Bronchial epithelial cell (primary cell): Measurements from ENCODE around the gene FNIP2. TPM values are rescaled to one million over a fixed set of nuclear protein-coding genes. Genes with fewer than 3 reads are reported as not detected.
"Not testable (repeated sequence)": the region's sequence is repeated elsewhere in the genome, so short reads cannot be mapped to it uniquely, and the experiment has no call there.

Experiments used
- DNase-seq: peaks from one replicate; pipeline ENCODE4 v3.0.0-alpha.2; 2010; ENCODE audit warnings: low read depth
- FAIRE-seq: peaks from 2 replicates; lab custom pipeline; 2011; peaks lifted over from hg19 to GRCh38; lab: Jason Lieb, UNC
- H3K27me3 ChIP-seq: 2 replicates; pipeline ENCODE4 v1.5.1; 2011; ENCODE audit warnings: low read length; ENCODE audit not compliant: control insufficient read depth, insufficient read depth
- H3K36me3 ChIP-seq: 2 replicates; pipeline ENCODE4 v1.5.1; 2011; ENCODE audit warnings: low read length; ENCODE audit not compliant: control insufficient read depth, insufficient read depth
- H3K4me3 ChIP-seq: 2 replicates; pipeline ENCODE4 v1.5.1; 2011; ENCODE audit warnings: mild to moderate bottlenecking, low read depth, low read length, control low read depth
- total RNA-seq: library from RNA; depleted of rRNA; stranded (reverse); fragments of >200 nt; gene quantifications from 2 replicates; pipeline ENCODE4 v1.2.1, GENCODE V29; 2014
- TF ChIP-seq, protein P1 (sequence below): IDR thresholded peaks from 2 replicates; pipeline ENCODE4 v1.5.1; 2011; ENCODE audit warnings: mild to moderate bottlenecking, moderate library complexity, low read length, control low read depth, inconsistent platforms; ENCODE audit not compliant: insufficient read depth, severe bottlenecking

FNIP2 gene
- total RNA-seq, 1 donor from 2014 or later = 16.6 TPM

DNA sequence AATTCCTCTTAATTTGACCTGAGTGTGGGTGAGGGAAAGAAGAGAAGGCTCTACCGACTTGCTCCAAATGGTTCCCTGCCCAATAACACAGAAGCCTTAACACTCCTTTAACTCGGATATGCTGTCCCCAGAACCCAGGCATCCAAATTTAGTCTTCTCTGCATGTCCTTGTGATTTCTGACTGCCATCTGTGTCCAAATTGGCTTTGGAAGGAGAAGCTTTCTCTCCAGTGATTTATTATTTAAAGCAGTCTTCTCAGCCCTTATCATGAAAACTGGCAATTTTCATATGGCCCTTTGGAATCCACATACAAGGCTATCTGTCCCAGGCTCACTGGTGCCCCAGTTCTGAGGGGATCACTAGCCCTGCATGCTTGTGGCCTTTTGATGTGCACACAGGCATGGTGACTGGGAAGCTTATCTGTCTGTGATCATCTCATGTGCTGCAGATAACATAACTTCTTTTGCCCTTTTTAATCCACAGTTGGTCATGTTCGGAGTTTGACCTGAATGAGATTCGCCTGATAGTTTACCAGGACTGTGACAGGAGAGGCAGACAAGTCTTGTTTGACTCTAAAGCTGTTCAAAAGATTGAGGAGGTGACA is 56.7 kb downstream of the FNIP2 start:
- TF ChIP-seq, protein P1, sequence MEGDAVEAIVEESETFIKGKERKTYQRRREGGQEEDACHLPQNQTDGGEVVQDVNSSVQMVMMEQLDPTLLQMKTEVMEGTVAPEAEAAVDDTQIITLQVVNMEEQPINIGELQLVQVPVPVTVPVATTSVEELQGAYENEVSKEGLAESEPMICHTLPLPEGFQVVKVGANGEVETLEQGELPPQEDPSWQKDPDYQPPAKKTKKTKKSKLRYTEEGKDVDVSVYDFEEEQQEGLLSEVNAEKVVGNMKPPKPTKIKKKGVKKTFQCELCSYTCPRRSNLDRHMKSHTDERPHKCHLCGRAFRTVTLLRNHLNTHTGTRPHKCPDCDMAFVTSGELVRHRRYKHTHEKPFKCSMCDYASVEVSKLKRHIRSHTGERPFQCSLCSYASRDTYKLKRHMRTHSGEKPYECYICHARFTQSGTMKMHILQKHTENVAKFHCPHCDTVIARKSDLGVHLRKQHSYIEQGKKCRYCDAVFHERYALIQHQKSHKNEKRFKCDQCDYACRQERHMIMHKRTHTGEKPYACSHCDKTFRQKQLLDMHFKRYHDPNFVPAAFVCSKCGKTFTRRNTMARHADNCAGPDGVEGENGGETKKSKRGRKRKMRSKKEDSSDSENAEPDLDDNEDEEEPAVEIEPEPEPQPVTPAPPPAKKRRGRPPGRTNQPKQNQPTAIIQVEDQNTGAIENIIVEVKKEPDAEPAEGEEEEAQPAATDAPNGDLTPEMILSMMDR = no peak
- no peak for FAIRE-seq

DNA sequence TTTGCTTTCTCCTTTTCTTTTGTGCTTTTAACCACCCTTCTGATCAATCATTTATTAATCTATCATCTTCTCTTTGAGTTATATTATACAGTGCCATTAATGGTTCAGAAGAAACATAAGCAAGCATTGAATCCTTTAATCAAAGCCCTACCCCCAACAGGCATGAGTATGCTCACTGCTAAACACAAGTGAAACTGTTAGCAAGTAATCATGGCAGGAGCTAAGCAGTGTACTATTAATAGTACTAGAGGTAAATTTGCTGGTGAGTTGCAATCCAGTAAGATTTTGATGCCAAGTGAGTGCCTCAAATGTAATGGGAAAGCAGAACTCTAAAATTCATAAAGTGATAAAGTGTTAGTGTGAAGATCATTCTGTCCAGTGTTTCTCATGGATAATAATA is 57.2 kb downstream of the FNIP2 start:
- FAIRE-seq = no peak
- no peak overlapping the region for H3K4me3 ChIP-seq
- no peaks in the 10 kb centered on the region for H3K27me3 ChIP-seq
- TF ChIP-seq, protein P1 = no peak
- no peak for DNase-seq
- H3K36me3 ChIP-seq = no peaks in the 10 kb centered on the region

More for the DNA sequence above, 56.7 kb downstream of the FNIP2 start:
- H3K27me3 ChIP-seq = no peaks in the 10 kb centered on the region
- H3K36me3 ChIP-seq = no peaks in the 10 kb centered on the region
- no peak for DNase-seq
- H3K4me3 ChIP-seq = no peak overlapping the region

DNA sequence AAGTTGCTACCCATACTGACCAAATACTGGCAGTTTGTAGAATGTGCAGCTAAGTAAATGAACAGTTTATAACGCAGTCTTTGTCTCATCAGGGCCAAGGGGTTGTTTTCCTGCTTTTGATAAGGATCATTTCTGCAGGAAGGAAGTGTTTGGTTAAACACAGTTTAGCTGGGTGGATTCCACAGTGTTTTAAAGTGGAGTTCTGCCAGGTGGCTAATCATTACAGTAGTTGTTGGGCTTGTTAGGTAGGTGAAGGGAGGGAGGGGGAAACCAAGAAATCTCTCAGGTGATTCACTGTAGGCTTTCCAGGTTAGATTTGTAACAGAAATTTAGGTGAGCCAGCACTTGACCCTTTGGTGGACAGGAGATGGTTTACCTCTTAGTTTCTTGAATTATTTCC is 58.1 kb downstream of the FNIP2 start:
- no peak overlapping the region for H3K4me3 ChIP-seq
- FAIRE-seq = no peak
- DNase-seq = peak; percentile 77
- no peaks in the 10 kb centered on the region for H3K36me3 ChIP-seq
- TF ChIP-seq, protein P1 = no peak
- no peaks in the 10 kb centered on the region for H3K27me3 ChIP-seq

DNA sequence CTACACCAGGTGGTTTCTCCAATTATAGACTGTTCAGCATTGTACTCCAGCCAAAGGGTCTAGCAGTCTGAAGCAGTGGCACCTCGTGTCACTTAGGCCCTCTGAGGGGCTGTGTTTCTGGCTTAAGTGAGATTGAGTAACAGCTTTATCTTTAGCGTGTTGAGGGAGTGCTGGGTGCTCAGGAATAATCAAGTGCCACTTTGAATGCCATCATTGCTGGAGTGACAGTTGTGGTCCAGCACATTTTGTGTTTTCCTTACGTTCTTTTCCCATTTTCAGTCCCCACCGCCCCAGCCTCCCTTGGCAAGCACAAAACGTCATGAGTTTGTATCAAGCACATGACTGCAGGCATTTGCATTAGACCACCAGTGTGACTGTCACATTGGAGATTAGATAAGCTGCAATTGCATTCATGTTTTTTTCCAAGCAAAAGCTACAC is 58.7 kb downstream of the FNIP2 start:
- Histone ChIP-seq H3K36me3 (no peaks in the 10 kb centered on the region), H3K4me3 (no peak overlapping the region), H3K27me3 (no peaks in the 10 kb centered on the region)
- no peak for FAIRE-seq
- no peak for DNase-seq
- TF ChIP-seq, protein P1 = no peak

DNA sequence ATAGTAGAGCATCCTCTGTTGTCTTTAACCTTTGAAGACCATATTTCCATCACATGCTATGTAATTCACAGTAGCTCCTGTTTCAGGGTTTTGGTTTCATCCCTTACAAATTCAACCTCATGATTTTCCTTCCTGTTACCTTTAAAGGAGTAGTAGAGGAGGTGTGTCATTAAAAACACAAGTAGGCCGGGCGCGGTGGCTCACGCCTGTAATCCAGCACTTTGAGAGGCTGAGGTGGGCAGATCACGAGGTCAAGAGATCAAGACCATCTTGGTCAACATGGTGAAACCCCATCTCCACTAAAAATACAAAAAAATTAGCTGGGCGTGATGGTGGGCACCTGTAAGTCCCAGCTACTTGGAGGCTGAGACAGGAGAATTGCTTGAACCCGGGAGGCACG is 59.3 kb downstream of the FNIP2 start:
- DNase-seq, H3K36me3 ChIP-seq, FAIRE-seq, H3K27me3 ChIP-seq, H3K4me3 ChIP-seq: not testable (repeated sequence)

DNA sequence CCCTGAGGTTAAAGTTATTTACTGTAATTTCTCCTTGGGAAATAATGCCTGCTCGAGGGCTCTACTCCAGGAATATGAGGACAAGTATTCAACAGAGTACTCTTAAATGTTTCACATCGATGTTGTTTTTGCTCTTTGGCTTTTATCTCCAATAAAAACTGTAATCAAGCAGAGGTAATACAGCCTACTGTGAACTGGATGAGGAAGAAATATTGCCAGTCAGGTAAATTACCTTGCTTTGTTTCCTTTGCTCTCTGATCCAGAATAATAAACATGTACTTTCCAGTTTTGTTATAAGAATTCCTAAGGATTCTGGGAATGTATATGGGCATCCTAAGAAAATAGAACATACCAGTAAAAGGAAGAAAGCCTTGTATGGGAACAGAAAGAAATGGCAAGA is 60.4 kb downstream of the FNIP2 start:
- DNase-seq = no peak
- Histone ChIP-seq H3K4me3 (no peak overlapping the region), H3K27me3 (no peaks in the 10 kb centered on the region), H3K36me3 (no peaks in the 10 kb centered on the region)
- FAIRE-seq = no peak
- TF ChIP-seq, protein P1 = no peak
